Loucy (cell line): ENCODE data around the gene GTF2A1L.

Source experiments
- H2AFZ ChIP-seq: fragments of 200-600 bp; sonication (generic); 2 replicates; pipeline ENCODE4 v1.6.0; 2016; ENCODE audit warnings: antibody characterized with exemption, mild to moderate bottlenecking, low read length, moderate library complexity
- H3F3A ChIP-seq: fragments of 200-600 bp; 2 replicates; pipeline ENCODE4 v1.6.0; 2016; ENCODE audit warnings: antibody characterized with exemption, low read depth, mild to moderate bottlenecking
- H3K27me3 ChIP-seq: fragments of 200-600 bp; sonication (generic); 2 replicates; pipeline ENCODE4 v1.6.1; 2014; ENCODE audit warnings: low read length, mild to moderate bottlenecking; ENCODE audit not compliant: insufficient read depth, poor library complexity, severe bottlenecking
- H3K36me3 ChIP-seq: fragments of 200-600 bp; sonication (generic); 2 replicates; pipeline ENCODE4 v1.6.1; 2016; ENCODE audit warnings: low read length; ENCODE audit not compliant: insufficient read depth
- H3K4me1 ChIP-seq: fragments of 200-600 bp; sonication (generic); 2 replicates; pipeline ENCODE4 v1.5.1; 2014; ENCODE audit warnings: low read length, mild to moderate bottlenecking; ENCODE audit not compliant: insufficient read depth, poor library complexity, severe bottlenecking
- H3K4me2 ChIP-seq: fragments of 200-600 bp; sonication (generic); 2 replicates; pipeline ENCODE4 v1.6.0; 2014; ENCODE audit warnings: antibody characterized with exemption, low read length, low read depth, mild to moderate bottlenecking; ENCODE audit not compliant: poor library complexity, severe bottlenecking
- H3K4me3 ChIP-seq: fragments of 200-600 bp; sonication (generic); 2 replicates; pipeline ENCODE4 v1.5.1; 2014; ENCODE audit warnings: low read length, mild to moderate bottlenecking, mixed read lengths; ENCODE audit not compliant: poor library complexity, severe bottlenecking
- H3K79me2 ChIP-seq: fragments of 200-600 bp; sonication (generic); 2 replicates; pipeline ENCODE4 v1.6.1; 2014; ENCODE audit warnings: low read length; ENCODE audit not compliant: insufficient read depth
- H3K9ac ChIP-seq: fragments of 200-600 bp; sonication (generic); 2 replicates; pipeline ENCODE4 v1.6.0; 2014; ENCODE audit warnings: mild to moderate bottlenecking, low read depth, low read length, moderate library complexity; ENCODE audit not compliant: poor library complexity, severe bottlenecking
- H3K9me2 ChIP-seq: fragments of 200-600 bp; sonication (generic); replicated peaks from 2 replicates; pipeline ENCODE4 v1.6.1; 2016; ENCODE audit warnings: low read depth, low read length, mixed read lengths
- H3K9me3 ChIP-seq: fragments of 200-600 bp; sonication (generic); 2 replicates; pipeline ENCODE4 v1.6.1; 2014; ENCODE audit warnings: mild to moderate bottlenecking, antibody characterized with exemption, low read length, low read depth; ENCODE audit not compliant: insufficient read depth
- H4K20me1 ChIP-seq: fragments of 200-600 bp; sonication (generic); 2 replicates; pipeline ENCODE4 v1.6.0; 2014; ENCODE audit warnings: antibody characterized with exemption, low read length, mild to moderate bottlenecking; ENCODE audit not compliant: insufficient read depth, poor library complexity, severe bottlenecking
- CTCF ChIP-seq: fragments of 200-600 bp; sonication (generic); conservative IDR thresholded peaks from 2 replicates; pipeline ENCODE4 v1.5.1; 2014; ENCODE audit warnings: mild to moderate bottlenecking, antibody characterized with exemption, low read length
- EZH2phosphoT487 ChIP-seq: fragments of 200-600 bp; IDR thresholded peaks from 2 replicates; pipeline ENCODE4 v1.6.1; 2018; ENCODE audit warnings: antibody characterized with exemption, mild to moderate bottlenecking, moderate library complexity, borderline replicate concordance

GTF2A1L gene

DNA sequence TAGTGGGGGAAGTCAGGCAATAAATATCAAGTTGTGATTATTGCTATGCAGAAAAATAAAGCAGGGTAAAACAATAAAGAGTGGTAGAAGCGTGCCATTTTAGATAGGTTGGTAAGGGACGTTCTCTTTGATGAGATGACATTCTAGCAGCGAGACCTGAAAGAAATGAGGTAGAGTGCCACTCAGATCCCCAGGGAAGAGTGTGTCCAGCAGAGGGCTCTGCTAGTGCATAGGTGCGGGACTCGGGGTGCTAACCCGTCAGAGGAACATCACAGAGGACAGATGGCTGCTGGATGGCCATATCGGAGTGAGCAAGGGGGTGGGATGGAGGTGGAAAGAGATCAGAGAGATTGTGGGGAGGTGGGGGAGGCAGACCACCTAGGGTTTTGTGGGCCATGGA, 16.3 kb upstream of the GTF2A1L start:
- no peaks in the 10 kb centered on the region for H3K27me3 ChIP-seq
- no peak overlapping the region for H2AFZ ChIP-seq
- H3K9ac ChIP-seq = no peak overlapping the region
- no peaks in the 10 kb centered on the region for H3F3A ChIP-seq
- no peaks in the 10 kb centered on the region for H3K9me3 ChIP-seq
- no peaks in the 10 kb centered on the region for H4K20me1 ChIP-seq
- no peak overlapping the region for H3K4me3 ChIP-seq
- H3K36me3 ChIP-seq = no peaks in the 10 kb centered on the region
- H3K79me2 ChIP-seq = no peaks in the 10 kb centered on the region
- H3K4me1 ChIP-seq = no peaks in the 10 kb centered on the region
- H3K4me2 ChIP-seq = no peak overlapping the region
- H3K9me2 ChIP-seq = no peaks in the 10 kb centered on the region
- TF ChIP-seq CTCF (peak; percentile 69), EZH2phosphoT487 (no peak)

DNA sequence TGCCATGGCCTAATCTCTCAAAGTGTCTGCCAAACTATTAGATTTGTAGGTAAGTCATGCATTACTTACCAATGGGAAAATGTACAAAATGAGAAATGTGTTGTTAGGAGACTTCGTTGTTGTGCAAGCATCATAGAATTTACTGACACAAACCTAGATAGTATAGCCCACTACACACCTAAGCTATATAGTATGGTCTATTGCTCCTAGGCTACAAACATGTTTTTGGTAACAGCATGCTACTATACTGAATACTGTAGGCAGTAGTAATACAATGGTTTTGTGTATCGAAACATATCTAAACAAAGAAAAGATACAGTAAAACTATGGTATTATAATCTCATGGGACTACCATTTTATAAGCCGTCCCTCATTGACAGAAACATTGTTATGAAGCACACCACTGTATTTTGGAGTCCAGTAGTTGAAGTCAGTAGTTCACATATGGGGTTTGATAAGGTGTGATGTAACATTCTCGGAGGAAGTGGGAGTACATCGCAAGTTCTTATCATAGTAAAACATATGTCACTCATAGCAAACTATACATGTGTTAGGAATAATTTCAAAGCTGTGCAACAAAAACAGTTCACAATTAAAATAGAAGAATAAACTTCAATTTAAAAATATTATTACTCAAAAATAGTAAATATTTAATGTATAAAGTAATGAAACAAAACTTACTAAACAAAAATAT, 12.0 kb upstream of the GTF2A1L start:
- H3K4me3 ChIP-seq = no peak overlapping the region
- H4K20me1 ChIP-seq = no peaks in the 10 kb centered on the region
- H3K27me3 ChIP-seq = no peaks in the 10 kb centered on the region
- H2AFZ ChIP-seq = no peak overlapping the region
- H3F3A ChIP-seq = no peaks in the 10 kb centered on the region
- no peaks in the 10 kb centered on the region for H3K79me2 ChIP-seq
- TF ChIP-seq CTCF (no peak), EZH2phosphoT487 (no peak)
- no peaks in the 10 kb centered on the region for H3K9me2 ChIP-seq
- no peak overlapping the region for H3K9ac ChIP-seq
- H3K36me3 ChIP-seq = no peaks in the 10 kb centered on the region
- H3K4me2 ChIP-seq = no peak overlapping the region
- no peaks in the 10 kb centered on the region for H3K4me1 ChIP-seq
- no peaks in the 10 kb centered on the region for H3K9me3 ChIP-seq

GRCh38 chr2:48607307-48608014, 10.2 kb upstream of the GTF2A1L start:
- Histone ChIP-seq H2AFZ (no peak overlapping the region), H3K4me3 (no peak overlapping the region), H3F3A (no peaks in the 10 kb centered on the region), H3K4me1 (no peaks in the 10 kb centered on the region), H3K27me3 (no peaks in the 10 kb centered on the region), H3K4me2 (no peak overlapping the region), H3K9me3 (no peaks in the 10 kb centered on the region), H3K9ac (no peak overlapping the region), H3K36me3 (no peaks in the 10 kb centered on the region), H4K20me1 (no peaks in the 10 kb centered on the region), H3K79me2 (no peaks in the 10 kb centered on the region), H3K9me2 (no peaks in the 10 kb centered on the region)
- no peak for TF ChIP-seq EZH2phosphoT487
- no peak for TF ChIP-seq CTCF
